Upper lobe of left lung (tissue), 6 donors: ENCODE results near the gene ARHGAP40. TPM values are rescaled to one million over a fixed set of nuclear protein-coding genes. Genes with fewer than 3 reads are reported as not detected.

ENCODE experiments used
- ATAC-seq, 2 donors: fragments of 200-7000 bp; cut with Tn5 transposase; one replicate each; pipeline ENCODE4 v1.9.1; 2022; ENCODE audit warnings: mild to moderate bottlenecking in 2 of 2, moderate library complexity in 2 of 2; ENCODE audit not compliant: low FRiP score in 2 of 2
- DNase-seq, 2 donors: peaks; one replicate each; pipeline ENCODE4 v3.0.0-alpha.2; 2019 to 2020
- H3K27ac ChIP-seq, 4 donors: fragments of 200-600 bp; sonication (generic); one replicate each; pipeline ENCODE4 v1.5.1; 2016 to 2019
- H3K27me3 ChIP-seq, 4 donors: fragments of 200-600 bp; sonication (generic); one replicate each; pipeline ENCODE4 v1.5.1; 2017 to 2019
- H3K36me3 ChIP-seq, 4 donors: fragments of 200-600 bp; sonication (generic); one replicate each; pipeline ENCODE4 v1.5.1; 2016 to 2019
- H3K4me1 ChIP-seq, 4 donors: fragments of 200-600 bp; sonication (generic); one replicate each; pipeline ENCODE4 v1.5.1; 2018 to 2019
- H3K4me3 ChIP-seq, 4 donors: fragments of 200-600 bp; sonication (generic); one replicate each; pipeline ENCODE4 v1.5.1; 2017 to 2019; ENCODE audit warnings: mild to moderate bottlenecking in 2 of 4, moderate library complexity in 1 of 4
- H3K9me3 ChIP-seq, 4 donors: fragments of 200-600 bp; sonication (generic); one replicate each; pipeline ENCODE4 v1.5.1; 2018 to 2019
- EP300 ChIP-seq, 4 donors: sonication (generic); formaldehyde crosslinking; IDR thresholded peaks; one replicate each; pipeline ENCODE4 v1.5.1; 2017; ENCODE audit warnings: antibody characterized with exemption in 4 of 4, control low read depth in 2 of 4
- POLR2A ChIP-seq, 4 donors: fragments of 450-650 bp; IDR thresholded peaks; one replicate each; pipeline ENCODE4 v1.5.1; 2016 to 2017; ENCODE audit warnings: antibody characterized with exemption in 4 of 4, mild to moderate bottlenecking in 2 of 4
- POLR2AphosphoS5 ChIP-seq, 2 donors: sonication (generic); formaldehyde crosslinking; IDR thresholded peaks; one replicate each; pipeline ENCODE4 v1.5.1; 2017; ENCODE audit warnings: antibody characterized with exemption in 2 of 2
- WGBS, 2 donors: methylation state at CpG; one replicate each; pipeline ENCODE4 v1.1.5; 2017 to 2018; 5-methylcytosine and 5-hydroxymethylcytosine counted together
- total RNA-seq, 6 donors: library from RNA; depleted of rRNA in 4 of 6; stranded (reverse); fragments of >200 nt in 4 of 6; gene quantifications; one replicate each; pipeline versions ENCODE4 v1.1.0 to v1.2.1, GENCODE V29; 2016 to 2021
- TF ChIP-seq, protein P1 (sequence below), 6 experiments: fragments of 450-650 bp in 4 of 6; fragments of 200-600 bp in 2 of 6; sonication (generic) in 2 of 6; IDR thresholded peaks; one replicate each; pipeline ENCODE4 v1.5.1; 2016 to 2019; ENCODE audit warnings: antibody characterized with exemption in 6 of 6
- donor health status: DM: no; HTN: no; CAD: no; lungs with moderate emphysema.
- donor health status: DM: no; HTN: yes; CAD: no; lungs with severe emphysema.

The ARHGAP40 gene
- total RNA-seq, 6 donors from 2014 or later, result 0.29 to 22.0 (median 0.52) TPM

GRCh38 chr20:38635721-38636288 is 34.2 kb downstream of the ARHGAP40 start:
- Histone ChIP-seq H3K36me3 (no peaks in the 10 kb centered on the region), H3K4me1 (peaks cover 0 to 4% (median 0%) of the 10 kb centered on the region in 4 donors), H3K27ac (no peak overlapping the region), H3K4me3 (no peak overlapping the region), H3K9me3 (no peaks in the 10 kb centered on the region), H3K27me3 (no peaks in the 10 kb centered on the region)
- TF ChIP-seq POLR2AphosphoS5 (IDR thresholded peaks at IDR 0.05), result no peak
- WGBS, 2 donors, result 55 to 65% methylated on average over 3 of the region's 3 CpGs
- ATAC-seq (no peak), DNase-seq (no peak)

- DNase-seq (no peak), ATAC-seq (no peak)
- Histone ChIP-seq H3K27ac (no peak overlapping the region), H3K4me1 (no peaks in the 10 kb centered on the region), H3K4me3 (no peak overlapping the region), H3K27me3 (peaks cover 0 to 2% (median under 1%) of the 10 kb centered on the region in 4 donors), H3K36me3 (no peaks in the 10 kb centered on the region), H3K9me3 (no peaks in the 10 kb centered on the region)
- TF ChIP-seq EP300 (IDR thresholded peaks at IDR 0.05) (no peak), POLR2AphosphoS5 (IDR thresholded peaks at IDR 0.05) (no peak)
- 41 to 55% methylated on average over 4 of the region's 4 CpGs for WGBS, 2 donors
These were observed 38.9 kb downstream of the ARHGAP40 start for GRCh38 chr20:38640521-38640920.

GRCh38 chr20:38642498-38642897 is 40.9 kb downstream of the ARHGAP40 start:
- H3K27me3 ChIP-seq, result peaks cover 0 to 8% (median 3%) of the 10 kb centered on the region in 4 donors
- WGBS, 2 donors, result 74 to 83% methylated on average over 2 of the region's 2 CpGs
- no peak overlapping the region for H3K27ac ChIP-seq
- H3K36me3 ChIP-seq, result no peaks in the 10 kb centered on the region
- H3K4me3 ChIP-seq, result no peak overlapping the region
- no peaks in the 10 kb centered on the region for H3K9me3 ChIP-seq
- no peak for ATAC-seq
- TF ChIP-seq EP300 (IDR thresholded peaks at IDR 0.05) (no peak), POLR2A (IDR thresholded peaks at IDR 0.05) (no peak), POLR2AphosphoS5 (IDR thresholded peaks at IDR 0.05) (no peak)
- TF ChIP-seq, protein P1, sequence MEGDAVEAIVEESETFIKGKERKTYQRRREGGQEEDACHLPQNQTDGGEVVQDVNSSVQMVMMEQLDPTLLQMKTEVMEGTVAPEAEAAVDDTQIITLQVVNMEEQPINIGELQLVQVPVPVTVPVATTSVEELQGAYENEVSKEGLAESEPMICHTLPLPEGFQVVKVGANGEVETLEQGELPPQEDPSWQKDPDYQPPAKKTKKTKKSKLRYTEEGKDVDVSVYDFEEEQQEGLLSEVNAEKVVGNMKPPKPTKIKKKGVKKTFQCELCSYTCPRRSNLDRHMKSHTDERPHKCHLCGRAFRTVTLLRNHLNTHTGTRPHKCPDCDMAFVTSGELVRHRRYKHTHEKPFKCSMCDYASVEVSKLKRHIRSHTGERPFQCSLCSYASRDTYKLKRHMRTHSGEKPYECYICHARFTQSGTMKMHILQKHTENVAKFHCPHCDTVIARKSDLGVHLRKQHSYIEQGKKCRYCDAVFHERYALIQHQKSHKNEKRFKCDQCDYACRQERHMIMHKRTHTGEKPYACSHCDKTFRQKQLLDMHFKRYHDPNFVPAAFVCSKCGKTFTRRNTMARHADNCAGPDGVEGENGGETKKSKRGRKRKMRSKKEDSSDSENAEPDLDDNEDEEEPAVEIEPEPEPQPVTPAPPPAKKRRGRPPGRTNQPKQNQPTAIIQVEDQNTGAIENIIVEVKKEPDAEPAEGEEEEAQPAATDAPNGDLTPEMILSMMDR (IDR thresholded peaks at IDR 0.05), result no peak
- H3K4me1 ChIP-seq, result peaks cover 0 to 10% (median 7%) of the 10 kb centered on the region in 4 donors
- no peak for DNase-seq

DNA sequence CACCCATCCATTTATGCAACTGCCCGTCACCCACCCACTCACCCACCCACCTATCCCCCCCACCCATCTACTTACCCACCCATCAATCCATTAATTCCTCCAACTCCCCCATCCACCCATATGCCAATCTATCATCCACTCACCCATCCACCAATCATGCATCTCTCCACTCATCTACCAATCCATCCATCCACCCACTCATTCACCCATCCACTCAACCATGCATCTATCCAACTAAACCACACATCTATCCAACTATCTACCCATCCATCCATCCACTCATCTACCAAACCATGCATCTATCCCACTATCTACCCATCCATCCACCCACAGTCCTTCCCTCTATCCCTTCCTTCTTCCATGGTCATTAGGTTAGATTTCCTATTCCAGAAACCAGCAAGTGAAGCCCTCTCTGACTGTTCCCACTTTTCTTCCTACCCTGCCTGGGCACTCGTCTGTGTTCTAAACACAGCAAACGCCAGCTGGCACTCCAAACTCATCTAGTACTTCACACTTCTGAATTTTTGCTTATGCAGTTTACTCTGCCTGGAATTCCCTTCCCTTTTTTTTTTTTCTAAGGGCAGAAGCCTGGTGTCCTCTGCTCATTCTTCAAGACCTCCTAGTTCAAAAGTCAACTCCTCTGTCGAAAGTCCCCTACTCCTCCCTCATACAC is 43.1 kb downstream of the ARHGAP40 start:
- 44 to 46% methylated on average over 4 of the region's 4 CpGs for WGBS, 2 donors
- no peak for ATAC-seq
- H3K27ac ChIP-seq, result no peak overlapping the region
- peaks cover 0 to 10% (median 7%) of the 10 kb centered on the region in 4 donors for H3K4me1 ChIP-seq
- no peak for TF ChIP-seq POLR2AphosphoS5 (IDR thresholded peaks at IDR 0.05)
- TF ChIP-seq EP300 (IDR thresholded peaks at IDR 0.05), result no peak
- TF ChIP-seq, protein P1 (IDR thresholded peaks at IDR 0.05), result no peak
- no peak for TF ChIP-seq POLR2A (IDR thresholded peaks at IDR 0.05)
- H3K27me3 ChIP-seq, result peaks cover 0 to 10% (median 3%) of the 10 kb centered on the region in 4 donors
- H3K4me3 ChIP-seq, result no peak overlapping the region
- no peak for DNase-seq
- no peaks in the 10 kb centered on the region for H3K9me3 ChIP-seq
- H3K36me3 ChIP-seq, result no peaks in the 10 kb centered on the region

DNA sequence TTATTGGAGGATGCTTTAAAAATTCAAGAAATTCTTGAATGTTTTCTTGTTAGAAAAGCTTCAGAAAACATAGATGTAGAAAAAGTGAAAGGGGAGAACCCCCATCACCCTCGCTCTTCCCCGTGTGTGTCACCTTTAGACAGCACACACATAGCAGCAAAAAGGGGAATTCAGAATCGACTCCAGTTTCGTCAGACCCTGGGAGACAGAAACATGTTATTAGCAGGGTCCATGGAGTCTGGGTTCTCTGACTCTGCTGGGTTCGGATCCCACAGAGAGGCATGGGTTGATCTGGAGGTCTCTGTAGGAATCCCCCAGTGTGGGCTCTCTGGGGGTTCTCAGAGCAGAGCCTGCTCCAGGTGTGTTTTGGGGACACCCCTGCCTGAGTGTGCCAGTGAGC is 43.7 kb downstream of the ARHGAP40 start:
- H3K27me3 ChIP-seq, result peaks cover 0 to 14% (median 3%) of the 10 kb centered on the region in 4 donors
- no peak overlapping the region for H3K27ac ChIP-seq
- DNase-seq, result no peak
- H3K4me3 ChIP-seq, result no peak overlapping the region
- no peaks in the 10 kb centered on the region for H3K36me3 ChIP-seq
- TF ChIP-seq EP300 (IDR thresholded peaks at IDR 0.05), result no peak
- TF ChIP-seq, protein P1 (IDR thresholded peaks at IDR 0.05), result no peak
- TF ChIP-seq POLR2AphosphoS5 (IDR thresholded peaks at IDR 0.05), result no peak
- TF ChIP-seq POLR2A (IDR thresholded peaks at IDR 0.05), result no peak
- 52 to 57% methylated on average over 5 of the region's 5 CpGs for WGBS, 2 donors
- no peak for ATAC-seq
- peaks cover 0 to 10% (median 7%) of the 10 kb centered on the region in 4 donors for H3K4me1 ChIP-seq
- H3K9me3 ChIP-seq, result no peaks in the 10 kb centered on the region
